Hematopoietic multipotent progenitor cell treated with erythropoietin and hydrocortisone succinate and interleukin-3 and kit ligand, for 6 days (in vitro differentiated cells): ENCODE measurements around the gene UHRF1.
"Not testable (repeated sequence)": the region's sequence is repeated elsewhere in the genome, so short reads cannot be mapped to it uniquely, and the experiment has no call there.

Experiments
- DNase-seq: peaks from one replicate; pipeline ENCODE4 v3.0.0-alpha.2; 2015

UHRF1 gene

GRCh38 chr19:4909156-4909896 lies at the start of gene UHRF1:
TSS of gene UHRF1 (plus strand) at chr19:4909501. CDS start at chr19:4910886, 1,385 bp downstream.
- peak; percentile 81 for DNase-seq

DNA sequence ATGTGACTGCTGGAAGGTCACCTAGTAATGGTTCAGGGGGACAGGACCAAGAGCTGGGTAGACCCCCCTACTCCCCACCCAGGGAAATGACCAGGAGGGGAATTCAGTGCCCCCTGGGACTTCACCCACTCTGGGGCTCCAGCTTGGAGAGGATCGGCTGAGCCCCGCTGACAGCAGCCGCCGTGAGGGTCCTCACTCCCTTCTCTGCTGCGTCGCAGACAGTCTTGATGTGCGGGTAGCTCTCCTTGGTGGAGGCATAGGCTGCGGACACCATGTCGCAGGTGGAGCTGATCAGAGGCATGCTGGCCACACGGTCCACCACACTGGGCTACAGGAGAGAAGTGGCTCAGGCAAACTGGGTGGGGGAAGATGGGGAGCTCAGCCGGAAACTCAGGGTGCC lies 49.6 kb upstream of the UHRF1 start:
- DNase-seq: no peak

DNA sequence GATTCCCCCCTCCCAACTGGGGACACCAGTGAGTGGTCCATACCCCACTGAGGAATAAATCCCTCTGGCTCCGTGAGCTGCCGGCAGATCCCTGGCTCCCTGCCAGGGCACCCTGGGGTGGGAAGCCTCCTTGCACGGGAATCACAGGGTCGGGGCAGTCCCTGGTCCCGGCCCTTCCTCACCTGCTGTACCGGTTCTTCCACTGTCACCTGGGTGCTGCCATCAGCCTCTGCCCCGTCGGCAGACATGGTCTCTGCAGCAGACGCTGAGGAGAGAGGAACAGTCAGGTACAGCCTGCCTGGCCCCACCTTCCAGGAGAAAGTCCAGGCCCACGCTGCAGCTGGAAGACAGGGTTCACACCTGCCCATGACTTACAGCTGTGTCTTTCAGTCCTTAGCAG lies 48.2 kb upstream of the UHRF1 start:
- no peak for DNase-seq

DNA sequence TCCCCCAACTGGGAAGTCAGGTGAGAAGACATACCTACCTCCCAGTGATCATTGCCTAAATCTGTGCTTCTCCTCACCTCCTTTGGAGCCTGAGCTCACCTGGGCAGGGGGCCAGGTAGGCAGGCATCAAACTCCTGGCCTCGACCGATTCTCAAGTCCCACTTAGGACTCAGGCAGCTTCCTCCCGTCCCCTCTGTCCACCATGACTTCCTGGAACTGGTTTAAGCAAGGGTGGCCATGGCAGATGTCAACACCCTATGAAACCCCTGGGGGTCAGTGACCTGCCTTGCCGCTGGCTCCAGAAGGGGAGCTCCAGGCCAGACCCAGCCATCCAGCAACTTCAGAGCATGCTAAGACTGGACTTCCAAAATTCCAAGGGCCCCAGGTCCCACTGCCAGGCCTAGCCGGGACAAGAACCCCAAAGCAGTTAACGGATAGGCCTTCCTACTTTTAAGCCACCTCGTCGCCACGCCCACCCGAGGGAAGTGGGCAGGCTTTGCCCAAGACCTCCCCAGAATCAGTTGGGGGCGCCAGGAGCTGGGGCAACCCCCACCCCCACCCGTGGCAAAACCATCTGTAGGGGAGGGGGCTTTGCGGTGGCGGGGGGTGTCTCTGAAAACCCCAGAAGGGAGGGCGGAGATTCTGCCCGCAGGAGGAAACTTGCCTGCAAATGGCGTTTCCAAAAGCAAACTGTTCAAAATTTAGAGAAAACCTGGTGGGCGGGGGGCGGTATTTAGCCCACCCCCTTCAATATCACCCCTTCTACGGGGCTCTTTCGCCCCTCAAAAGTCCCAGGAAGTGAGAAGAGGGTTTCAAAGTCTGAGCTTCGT lies 42.5 kb upstream of the UHRF1 start:
- peak; percentile 82 for DNase-seq

DNA sequence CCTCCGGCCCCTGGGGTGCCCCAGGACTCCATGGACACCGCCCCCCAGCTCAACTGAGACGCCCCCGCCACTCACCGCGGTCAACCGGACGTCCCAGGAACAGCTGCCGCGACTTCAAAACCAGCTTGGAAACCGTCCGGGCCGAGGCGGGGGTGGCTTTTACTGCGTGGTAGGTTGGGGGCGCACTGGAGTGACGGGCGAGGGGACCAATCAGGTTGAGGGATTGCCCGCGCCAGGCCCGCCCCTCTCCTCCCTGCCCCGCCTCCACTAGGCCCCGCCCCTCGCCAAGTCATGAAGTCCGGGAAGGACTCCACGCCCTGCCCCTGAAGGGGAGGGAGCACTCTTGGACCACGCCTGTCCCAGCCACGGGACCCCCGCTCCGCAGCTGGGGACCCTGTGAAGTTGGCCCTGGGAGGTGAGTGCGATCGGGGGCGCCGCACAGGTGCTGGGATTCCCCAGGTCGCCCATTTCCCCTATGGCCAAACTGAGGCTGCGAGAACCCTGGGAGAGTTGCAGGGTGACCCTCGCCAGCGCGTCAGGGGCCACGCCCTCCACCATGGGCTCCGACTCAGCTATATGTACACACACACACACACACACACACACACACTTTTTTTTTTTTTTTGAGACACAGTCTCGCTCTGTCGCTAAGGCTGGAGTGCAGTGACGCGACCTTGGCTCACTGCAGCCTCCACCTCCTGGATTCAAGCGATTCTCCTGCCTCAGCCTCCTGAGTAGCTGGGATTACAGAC lies 41.6 kb upstream of the UHRF1 start, which contains the start of gene PLIN3:
PLIN3 (minus strand) TSS at position 134 of the 752 bp plus-strand sequence. CDS start 6,273 bp downstream, outside the sequence.
- DNase-seq: peak; percentile 96

DNA sequence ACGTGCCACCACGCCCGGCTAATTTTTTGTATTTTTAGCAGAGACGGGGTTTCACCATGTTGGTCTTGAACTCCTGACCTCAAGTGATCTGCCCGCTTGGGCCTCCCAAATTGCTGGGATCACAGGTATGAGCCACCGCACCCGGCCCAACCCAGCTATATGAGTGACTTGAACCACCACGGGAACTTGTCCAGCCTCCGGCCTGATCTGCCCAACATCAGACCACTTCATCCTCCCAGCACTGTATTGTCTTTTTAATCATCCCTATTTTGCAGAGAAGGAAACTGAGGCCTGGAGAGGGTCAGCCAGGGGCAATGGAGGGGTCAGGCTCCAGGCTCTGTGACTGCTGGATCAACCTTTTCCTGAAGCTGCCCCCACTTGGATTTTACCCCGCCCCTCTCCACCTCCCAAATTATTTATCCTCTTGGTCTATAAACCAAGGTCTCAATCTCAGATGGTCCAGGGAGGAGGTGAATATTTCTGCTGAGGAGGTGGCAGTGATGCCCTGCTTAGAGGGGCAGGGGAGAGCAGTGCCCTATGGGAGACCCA lies 40.9 kb upstream of the UHRF1 start:
- no peak for DNase-seq

DNA sequence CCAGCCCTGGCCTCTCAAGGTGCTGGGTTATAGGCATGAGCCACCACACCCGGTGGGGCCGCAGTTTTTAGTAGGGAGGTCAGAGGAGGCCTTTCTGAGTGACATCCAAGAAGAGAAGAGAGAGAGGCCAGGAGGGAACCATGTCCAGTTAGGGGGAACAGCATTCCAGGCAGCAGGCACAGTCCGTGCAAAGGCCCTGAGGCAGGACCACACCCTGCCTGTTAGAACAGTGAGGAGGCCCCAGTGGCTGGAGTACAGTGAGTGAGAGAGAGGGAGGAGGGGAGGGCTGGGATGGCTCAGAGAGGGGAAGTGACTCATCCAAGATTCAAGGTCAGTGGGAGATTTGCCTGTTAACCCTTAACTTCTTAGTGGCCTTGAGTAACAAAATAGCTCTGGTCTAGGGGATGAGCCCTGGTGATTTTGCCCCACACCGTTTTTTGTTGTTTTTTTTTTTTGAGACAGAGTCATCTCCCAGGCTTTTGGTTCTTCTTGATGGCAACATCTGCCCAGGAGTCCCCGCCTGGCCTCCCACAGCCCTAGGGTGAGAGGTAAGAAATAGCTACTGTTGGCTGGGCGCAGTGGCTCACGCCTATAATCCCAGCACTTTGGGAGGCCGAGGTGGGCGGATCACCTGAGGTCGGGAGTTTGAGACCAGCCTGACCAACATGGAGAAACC lies 39.1 kb upstream of the UHRF1 start:
- DNase-seq: peak; percentile 87

DNA sequence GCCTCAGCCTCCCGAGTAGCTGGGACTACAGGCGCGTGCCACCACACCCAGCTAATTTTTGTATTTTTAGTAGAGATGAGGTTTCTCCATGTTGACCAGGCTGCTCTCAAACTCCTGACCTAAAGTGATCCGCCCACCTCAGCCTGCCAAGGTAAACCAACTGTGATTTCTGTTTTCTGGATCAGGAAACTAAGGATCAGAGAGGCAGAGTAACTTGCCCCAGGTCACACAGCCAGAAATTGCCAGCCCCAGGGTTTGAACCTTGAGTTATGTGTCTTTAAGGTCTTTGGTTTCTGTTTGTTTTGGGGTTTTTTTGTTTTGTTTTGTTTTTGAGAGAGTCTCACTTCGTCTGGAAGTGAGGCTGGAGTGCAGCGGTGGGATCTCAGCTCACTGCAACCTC lies 37.6 kb upstream of the UHRF1 start:
- no peak for DNase-seq

DNA sequence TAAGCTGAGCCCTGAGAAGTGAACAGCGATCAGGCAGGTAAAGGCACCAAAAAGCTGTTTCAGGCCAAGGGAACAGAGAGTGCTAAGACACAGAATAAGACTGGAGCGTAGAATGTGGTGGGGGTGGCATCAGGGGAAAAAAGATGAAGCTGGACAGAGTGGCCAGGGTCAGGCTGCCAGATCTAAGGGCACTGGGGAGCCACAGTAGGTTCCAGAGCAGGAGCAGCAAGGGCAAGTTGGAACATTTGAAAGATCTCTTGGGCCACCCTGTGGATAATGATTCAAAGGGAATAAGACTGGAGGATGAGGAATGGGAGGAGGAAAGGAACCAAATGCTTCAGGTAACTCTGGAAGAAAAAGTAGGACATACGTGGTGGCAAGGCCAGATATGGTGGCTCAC lies 35.4 kb upstream of the UHRF1 start:
- DNase-seq: no peak

DNA sequence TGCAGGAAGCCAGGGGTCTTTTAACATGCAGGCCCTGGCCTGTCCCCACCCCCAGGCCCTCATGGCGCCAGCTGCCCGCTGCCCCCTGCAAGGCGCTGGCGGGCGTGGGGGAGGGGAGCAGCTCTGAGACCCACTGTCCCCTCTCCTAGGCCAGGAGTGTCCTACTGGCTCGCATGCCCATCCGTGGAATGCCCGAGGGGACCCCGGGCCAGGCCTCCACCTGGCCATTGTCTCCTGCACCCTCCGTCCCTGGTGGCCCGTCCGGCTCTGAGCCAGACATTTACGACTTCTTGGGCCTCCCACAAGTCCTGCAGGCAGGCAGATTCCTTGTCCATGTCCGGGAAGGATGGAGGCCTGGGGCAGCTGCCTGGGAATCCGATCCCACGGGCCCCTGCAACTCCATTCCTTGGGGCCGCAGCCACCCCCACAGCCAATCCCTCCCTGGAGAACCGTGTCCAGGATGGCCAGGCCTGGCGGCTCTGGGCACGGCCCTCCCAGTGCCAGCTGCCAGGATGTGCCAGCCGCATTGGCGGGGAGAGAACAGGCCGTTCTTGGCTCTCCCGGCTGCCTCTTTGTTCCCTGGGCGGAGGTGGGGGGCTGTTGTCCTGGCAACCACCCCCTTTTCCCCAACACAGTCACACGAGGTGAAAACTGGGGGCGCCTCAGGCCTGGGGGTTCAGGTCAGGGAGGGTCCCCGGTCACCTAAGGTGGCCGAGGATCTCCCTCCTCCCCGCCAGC lies 31.4 kb upstream of the UHRF1 start:
- DNase-seq: no peak

DNA sequence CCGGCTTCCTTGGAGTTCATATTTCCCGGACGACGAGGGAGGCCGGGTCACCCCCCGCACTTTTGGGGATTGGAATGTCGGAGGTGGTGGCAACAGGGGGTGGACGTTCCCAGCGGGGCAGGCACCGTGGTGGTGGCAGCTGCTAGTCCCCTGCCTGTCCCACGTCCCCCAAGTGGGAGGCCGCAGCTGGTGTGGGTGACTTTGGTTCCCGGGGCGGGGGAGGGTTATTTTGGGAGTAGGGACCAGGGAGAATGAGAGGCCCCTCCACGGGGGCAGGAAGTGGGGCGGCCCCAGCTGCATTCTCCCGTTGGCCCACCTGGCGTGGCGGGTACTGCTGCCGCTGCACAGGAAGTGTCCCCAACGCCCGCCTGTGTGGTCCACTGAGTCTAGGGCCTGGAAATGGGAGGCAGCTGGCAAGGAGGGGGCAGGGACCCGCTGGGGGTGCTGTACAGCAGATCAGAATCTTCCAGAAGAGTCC lies 30.8 kb upstream of the UHRF1 start:
- no peak for DNase-seq

GRCh38 chr19:4879041-4879440 lies 30.3 kb upstream of the UHRF1 start:
- DNase-seq: no peak

DNA sequence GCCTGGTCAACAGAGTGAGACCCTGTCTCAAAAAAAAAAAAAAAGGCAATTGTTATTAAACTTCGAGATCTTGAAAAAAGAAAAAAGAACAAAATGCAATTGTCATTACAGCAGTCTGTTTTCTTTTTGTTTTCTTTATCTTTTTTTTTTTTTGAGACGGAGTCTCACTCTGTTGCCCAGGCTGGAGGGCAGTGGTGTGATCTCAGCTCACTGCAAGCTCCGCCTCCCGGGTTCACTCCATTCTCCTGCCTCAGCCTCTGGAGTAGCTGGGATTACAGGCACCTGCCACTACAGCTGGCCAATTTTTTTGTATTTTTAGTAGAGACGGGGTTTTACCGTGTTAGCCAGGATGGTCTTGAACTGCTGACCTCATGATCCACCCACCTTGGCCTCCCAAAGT lies 26.4 kb upstream of the UHRF1 start:
- DNase-seq: not testable (repeated sequence)

- not testable (repeated sequence) for DNase-seq
These were observed 24.3 kb upstream of the UHRF1 start for GRCh38 chr19:4884993-4885392.

DNA sequence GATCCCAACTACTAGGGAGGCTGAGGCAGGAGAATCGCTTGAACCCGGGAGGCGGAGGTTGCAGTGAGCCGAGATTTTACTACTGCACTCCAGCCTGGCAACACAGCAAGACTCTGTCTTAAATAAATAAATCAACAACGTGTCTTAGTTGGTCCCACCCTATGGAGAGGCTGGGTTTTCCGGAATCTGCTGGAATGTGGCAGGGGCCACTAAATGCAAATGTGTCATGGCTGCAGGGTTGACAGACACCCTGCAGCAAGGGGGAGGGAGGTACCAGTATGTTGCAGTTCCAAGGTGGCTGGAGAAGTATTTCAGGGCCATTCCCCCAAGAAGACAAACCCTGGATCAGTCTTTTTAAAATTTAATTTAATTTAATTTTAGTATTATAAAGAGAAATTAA lies 21.5 kb upstream of the UHRF1 start:
- DNase-seq: not testable (repeated sequence)

- DNase-seq: no peak
These were observed 20.1 kb upstream of the UHRF1 start for GRCh38 chr19:4889034-4889815.

GRCh38 chr19:4891066-4891465 lies 18.2 kb upstream of the UHRF1 start:
- DNase-seq: no peak

- not testable (repeated sequence) for DNase-seq
These were observed 16.3 kb upstream of the UHRF1 start for GRCh38 chr19:4892962-4893361.

DNA sequence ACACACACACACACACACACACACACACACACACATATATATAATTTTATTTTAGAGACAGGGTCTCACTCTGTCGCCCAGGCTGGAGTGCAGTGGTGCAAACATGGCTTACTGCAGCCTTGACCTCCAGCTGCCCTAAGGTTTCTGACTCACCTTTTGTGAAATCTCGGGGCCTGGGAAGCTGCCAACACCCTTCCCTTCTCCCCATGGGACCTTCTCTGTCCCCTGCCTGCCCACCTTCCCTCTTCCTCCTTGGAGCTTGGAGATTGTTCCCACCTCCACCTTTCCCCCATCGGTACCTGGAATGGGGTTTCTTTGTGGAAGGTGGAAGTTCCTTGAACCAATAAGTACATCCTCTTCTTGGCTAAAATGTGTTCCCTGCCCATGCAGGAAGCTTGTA lies 12.9 kb upstream of the UHRF1 start:
- DNase-seq: no peak

GRCh38 chr19:4897146-4897545 lies 12.2 kb upstream of the UHRF1 start:
- DNase-seq: no peak

GRCh38 chr19:4900879-4901278 lies 8.4 kb upstream of the UHRF1 start:
- not testable (repeated sequence) for DNase-seq
